ENCODE data around the gene CDH22. TPM values are rescaled to one million over a fixed set of nuclear protein-coding genes. Genes with fewer than 3 reads are reported as not detected.

Gene CDH22
- total RNA-seq, 1 donor from 2014 or later = 0.09 TPM

DNA sequence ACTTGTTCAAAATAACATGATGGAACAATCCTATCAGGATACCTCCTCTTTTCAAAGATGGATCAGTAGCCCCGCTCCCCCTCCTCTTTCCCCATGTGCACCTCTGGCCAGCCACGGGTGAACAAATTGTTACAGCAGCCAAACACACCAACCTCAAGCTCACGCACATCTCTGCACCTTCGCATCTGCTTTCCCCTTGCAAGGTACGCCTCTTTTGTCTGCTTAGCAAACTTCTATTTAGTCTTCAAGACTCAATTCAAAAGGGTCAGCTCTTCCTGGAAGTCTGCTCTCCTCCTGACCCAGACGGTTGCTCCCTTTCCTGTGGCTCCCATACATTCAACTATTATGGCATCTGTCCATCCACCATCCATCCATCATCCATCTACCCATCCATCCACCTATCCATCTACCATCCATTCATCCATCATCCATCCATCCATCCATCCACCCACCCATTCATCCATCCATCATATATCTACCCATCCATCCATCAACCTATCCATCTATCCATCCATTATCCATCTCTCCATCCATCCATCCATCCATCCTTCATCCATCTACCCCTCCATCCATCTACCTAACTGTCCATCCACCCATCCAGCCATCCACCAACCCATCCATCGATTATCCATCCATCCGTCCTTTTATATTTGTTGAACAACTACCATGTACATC, 36.3 kb upstream of the CDH22 start:
- no peak overlapping the region for H3K4me3 Mint-ChIP-seq
- no peaks in the 10 kb centered on the region for H3K9me3 Mint-ChIP-seq
- peaks cover 40% of the 10 kb centered on the region for H3K4me1 Mint-ChIP-seq
- peaks cover 35% of the 10 kb centered on the region for H3K27me3 Mint-ChIP-seq (ENCODE audit: low read depth)
- H3K27ac Mint-ChIP-seq (ENCODE audit: unreplicated experiment) = no peak overlapping the region
- TF ChIP-seq, protein P1, sequence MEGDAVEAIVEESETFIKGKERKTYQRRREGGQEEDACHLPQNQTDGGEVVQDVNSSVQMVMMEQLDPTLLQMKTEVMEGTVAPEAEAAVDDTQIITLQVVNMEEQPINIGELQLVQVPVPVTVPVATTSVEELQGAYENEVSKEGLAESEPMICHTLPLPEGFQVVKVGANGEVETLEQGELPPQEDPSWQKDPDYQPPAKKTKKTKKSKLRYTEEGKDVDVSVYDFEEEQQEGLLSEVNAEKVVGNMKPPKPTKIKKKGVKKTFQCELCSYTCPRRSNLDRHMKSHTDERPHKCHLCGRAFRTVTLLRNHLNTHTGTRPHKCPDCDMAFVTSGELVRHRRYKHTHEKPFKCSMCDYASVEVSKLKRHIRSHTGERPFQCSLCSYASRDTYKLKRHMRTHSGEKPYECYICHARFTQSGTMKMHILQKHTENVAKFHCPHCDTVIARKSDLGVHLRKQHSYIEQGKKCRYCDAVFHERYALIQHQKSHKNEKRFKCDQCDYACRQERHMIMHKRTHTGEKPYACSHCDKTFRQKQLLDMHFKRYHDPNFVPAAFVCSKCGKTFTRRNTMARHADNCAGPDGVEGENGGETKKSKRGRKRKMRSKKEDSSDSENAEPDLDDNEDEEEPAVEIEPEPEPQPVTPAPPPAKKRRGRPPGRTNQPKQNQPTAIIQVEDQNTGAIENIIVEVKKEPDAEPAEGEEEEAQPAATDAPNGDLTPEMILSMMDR (conservative IDR thresholded peaks at IDR 0.05) = no peak
- DNase-seq (ENCODE audit: low read depth, low spot score) = no peak
- H3K36me3 Mint-ChIP-seq (ENCODE audit: low read depth) = no peaks in the 10 kb centered on the region

DNA sequence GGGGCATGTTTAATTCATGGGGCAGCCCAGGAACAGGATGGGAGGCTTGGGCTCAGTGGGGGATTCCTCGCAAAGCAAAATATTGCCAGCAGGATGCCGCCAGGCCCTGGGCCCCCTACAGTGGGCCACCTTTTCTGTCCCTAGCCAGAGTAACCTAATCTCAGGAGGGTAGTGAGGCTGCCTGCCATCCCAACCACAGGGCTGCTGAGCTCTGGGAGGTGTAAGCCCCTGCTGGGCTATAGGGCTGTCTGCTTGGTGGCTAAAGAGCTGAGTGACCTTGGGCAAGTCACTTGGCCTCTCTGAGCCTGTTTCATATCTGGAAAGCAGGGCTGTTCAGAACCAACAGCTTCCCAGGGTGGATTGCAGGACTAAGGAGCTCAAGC, 35.7 kb upstream of the CDH22 start:
- no peak overlapping the region for H3K4me3 Mint-ChIP-seq

DNA sequence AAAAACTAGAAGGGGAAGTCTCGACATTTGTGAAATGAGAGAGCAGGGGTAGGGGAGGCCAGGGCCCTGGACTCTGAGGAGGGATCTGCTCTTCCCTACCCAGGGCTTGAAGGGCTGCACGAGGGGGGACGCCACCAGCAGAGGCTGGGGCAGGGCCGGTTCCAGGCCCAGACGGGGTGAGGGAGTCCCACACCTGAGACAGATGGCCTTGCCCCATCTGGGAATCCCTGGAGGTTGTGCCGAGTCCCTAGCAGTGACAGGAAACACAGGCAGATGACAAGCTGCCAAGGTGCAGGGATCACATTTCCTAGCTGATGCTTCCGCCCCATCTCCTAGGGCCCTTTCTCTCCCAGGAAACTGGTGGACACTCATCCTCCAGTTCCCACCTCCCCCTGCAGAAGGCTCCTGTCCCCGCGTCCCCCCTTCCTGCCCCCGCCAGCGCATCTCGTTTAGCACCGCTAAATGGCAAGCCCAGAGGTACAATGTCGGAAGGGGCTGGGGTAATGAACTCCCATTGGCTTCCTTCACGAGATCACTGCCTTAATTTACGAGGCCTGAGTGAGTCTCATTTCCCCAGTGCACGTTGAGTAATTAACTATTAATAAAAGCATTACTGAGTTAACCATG, 35.2 kb upstream of the CDH22 start:
- Mint-ChIP-seq H3K4me3 (no peak overlapping the region), H3K27me3 (ENCODE audit: low read depth) (peaks cover 41% of the 10 kb centered on the region), H3K27ac (ENCODE audit: unreplicated experiment) (no peak overlapping the region), H3K9me3 (no peaks in the 10 kb centered on the region), H3K4me1 (peaks cover 36% of the 10 kb centered on the region), H3K36me3 (ENCODE audit: low read depth) (no peaks in the 10 kb centered on the region)
- TF ChIP-seq, protein P1 (conservative IDR thresholded peaks at IDR 0.05) = no peak
- no peak for DNase-seq (ENCODE audit: low read depth, low spot score)

More for the DNA sequence above, 35.7 kb upstream of the CDH22 start:
- Mint-ChIP-seq H3K27me3 (ENCODE audit: low read depth) (peaks cover 38% of the 10 kb centered on the region), H3K4me1 (peaks cover 37% of the 10 kb centered on the region), H3K9me3 (no peaks in the 10 kb centered on the region), H3K27ac (ENCODE audit: unreplicated experiment) (no peak overlapping the region), H3K36me3 (ENCODE audit: low read depth) (no peaks in the 10 kb centered on the region)
- no peak for DNase-seq (ENCODE audit: low read depth, low spot score)
- TF ChIP-seq, protein P1 (conservative IDR thresholded peaks at IDR 0.05) = no peak

DNA sequence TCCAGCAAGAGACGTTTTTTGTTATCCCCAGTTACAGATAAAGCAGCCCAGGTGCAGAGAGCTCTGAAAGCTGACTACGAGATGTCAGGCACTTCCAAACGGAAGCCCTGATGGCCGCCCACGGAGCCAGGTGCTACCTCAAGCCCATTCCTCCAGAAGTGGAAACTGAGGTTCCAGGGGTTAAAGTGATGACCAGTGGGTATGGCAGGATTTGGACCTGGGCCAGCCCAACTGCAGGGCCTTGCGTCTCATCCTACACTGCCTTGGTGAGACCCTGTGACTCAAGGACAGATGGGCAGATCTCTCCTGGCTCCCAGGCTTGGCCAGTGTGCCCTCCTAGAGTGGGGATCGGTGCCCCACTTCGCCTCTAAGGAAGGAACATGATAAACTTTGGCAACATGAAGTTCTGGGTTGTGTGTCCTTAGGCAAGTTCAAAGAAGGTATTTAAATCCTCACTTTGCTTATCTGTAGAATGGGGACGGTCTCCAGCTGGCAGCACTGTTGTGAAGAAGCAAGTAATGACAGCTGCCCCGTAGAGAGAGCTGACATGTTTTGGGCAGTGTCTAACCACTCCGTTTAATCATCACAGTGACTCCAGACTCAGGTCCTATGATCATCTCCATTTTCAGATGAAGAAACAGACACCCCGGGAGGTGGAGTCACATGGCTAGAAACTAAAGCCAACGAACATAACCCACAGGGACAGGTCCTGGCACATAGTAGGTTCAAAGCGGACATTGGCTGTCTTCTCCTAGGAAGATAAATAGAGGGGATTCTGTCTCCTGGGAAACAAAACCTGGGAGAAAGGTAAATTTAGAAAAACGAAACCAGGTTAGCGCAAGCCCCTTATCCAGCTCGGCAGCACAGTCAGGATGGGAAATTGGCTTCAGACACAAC, 34.4 kb upstream of the CDH22 start:
- H3K9me3 Mint-ChIP-seq = no peaks in the 10 kb centered on the region
- DNase-seq (ENCODE audit: low read depth, low spot score) = no peak
- H3K36me3 Mint-ChIP-seq (ENCODE audit: low read depth) = no peaks in the 10 kb centered on the region
- H3K27ac Mint-ChIP-seq (ENCODE audit: unreplicated experiment) = peak overlapping the region; percentile 20
- TF ChIP-seq, protein P1 (conservative IDR thresholded peaks at IDR 0.05) = no peak
- peaks cover 32% of the 10 kb centered on the region for H3K4me1 Mint-ChIP-seq
- H3K4me3 Mint-ChIP-seq = peak overlapping the region; percentile 58
- H3K27me3 Mint-ChIP-seq (ENCODE audit: low read depth) = peaks cover 41% of the 10 kb centered on the region

DNA sequence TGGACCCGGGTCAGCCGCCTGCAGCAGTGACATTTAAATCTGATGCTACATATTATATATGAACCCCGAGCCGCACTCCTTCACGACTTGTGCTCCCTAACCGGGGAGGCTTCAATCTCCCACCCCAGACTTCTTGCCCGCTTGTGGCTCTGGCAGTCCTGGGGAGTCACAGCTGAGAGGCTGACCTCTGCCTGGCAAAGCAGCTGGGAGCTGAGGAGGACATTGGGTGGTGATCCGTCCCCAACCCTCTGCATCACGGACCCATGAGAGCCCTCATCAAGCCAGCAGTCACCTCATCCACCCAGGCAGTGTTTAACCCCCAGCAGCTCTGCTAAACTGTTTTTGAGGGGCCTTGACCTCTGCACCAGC, 33.7 kb upstream of the CDH22 start:
- Mint-ChIP-seq H3K27ac (ENCODE audit: unreplicated experiment) (peak overlapping the region; percentile 15), H3K4me3 (peak overlapping the region; percentile 58), H3K36me3 (ENCODE audit: low read depth) (no peaks in the 10 kb centered on the region), H3K4me1 (peaks cover 32% of the 10 kb centered on the region), H3K9me3 (no peaks in the 10 kb centered on the region), H3K27me3 (ENCODE audit: low read depth) (peaks cover 41% of the 10 kb centered on the region)
- TF ChIP-seq, protein P1 (conservative IDR thresholded peaks at IDR 0.05) = no peak
- DNase-seq (ENCODE audit: low read depth, low spot score) = no peak

Measured in neural crest cell (in vitro differentiated cells).